Panc1 (cell line): ENCODE results near the gene SND1. TPM values are rescaled to one million over a fixed set of nuclear protein-coding genes. Genes with fewer than 3 reads are reported as not detected.

Experiments used
- ATAC-seq: fragments of 200-7000 bp; cut with Tn5 transposase; 2 replicates; pipeline ENCODE4 v1.9.1; 2020; ENCODE audit warnings: mild to moderate bottlenecking, moderate library complexity
- BruUV-seq: library from RNA; stranded (reverse); fragments of 400-500 nt; replicated peaks from 2 replicates; lab custom pipeline; 2021; lab: Mats Ljungman, UMichigan
- CTCF ChIA-PET: fragments of 300-600 bp; sonication (Branson Sonifier 250); formaldehyde crosslinking; loops from one replicate; lab custom pipeline; 2022; ENCODE audit warnings: antibody characterized with exemption; lab: Charles Lee
- POLR2A ChIA-PET: fragments of 300-600 bp; sonication (Branson Sonifier 250); formaldehyde crosslinking; loops from one replicate; lab custom pipeline; 2022; ENCODE audit warnings: antibody characterized with exemption; lab: Charles Lee
- DNase-seq: peaks from one replicate; pipeline ENCODE4 v3.0.0-alpha.2; 2010; ENCODE audit warnings: low read depth, low spot score
- H3K27ac ChIP-seq: 2 replicates; pipeline ENCODE4 v1.5.1; 2011; ENCODE audit warnings: mild to moderate bottlenecking, low read length, inconsistent platforms
- H3K27me3 ChIP-seq: fragments of 200-500 bp; sonication (Bioruptor generic); 2 replicates; pipeline ENCODE4 v1.6.0; 2014; ENCODE audit warnings: low read length, inconsistent platforms; ENCODE audit not compliant: control insufficient read depth, insufficient read depth
- H3K36me3 ChIP-seq: fragments of 200-500 bp; sonication (Bioruptor generic); 2 replicates; pipeline ENCODE4 v1.5.1; 2014; ENCODE audit warnings: inconsistent platforms, mild to moderate bottlenecking, low read length, moderate library complexity; ENCODE audit not compliant: control insufficient read depth, insufficient read depth
- H3K4me1 ChIP-seq: 2 replicates; pipeline ENCODE4 v1.5.1; 2011; ENCODE audit warnings: inconsistent platforms, mild to moderate bottlenecking, low read length, moderate library complexity; ENCODE audit not compliant: control insufficient read depth, insufficient read depth
- H3K4me3 ChIP-seq, 2 experiments: 2 replicates each; pipeline ENCODE4 v1.5.1; 2011 to 2012; ENCODE audit warnings: low read depth in 2 of 2, low read length in 2 of 2, mild to moderate bottlenecking in 2 of 2, inconsistent platforms in 1 of 2, moderate library complexity in 1 of 2
- H3K9me3 ChIP-seq: fragments of 200-500 bp; sonication (Bioruptor generic); 2 replicates; pipeline ENCODE4 v1.5.1; 2014; ENCODE audit warnings: low read depth, mild to moderate bottlenecking, inconsistent platforms, low read length, moderate library complexity; ENCODE audit not compliant: control insufficient read depth, insufficient read depth
- POLR2AphosphoS5 ChIP-seq: IDR thresholded peaks from 2 replicates; pipeline ENCODE4 v1.6.1; 2012; ENCODE audit warnings: mild to moderate bottlenecking, low read depth, low read length, moderate library complexity
- SIN3A ChIP-seq: IDR thresholded peaks from 2 replicates; pipeline ENCODE4 v1.6.1; 2012; ENCODE audit warnings: low read depth, mild to moderate bottlenecking, low read length, moderate library complexity, borderline replicate concordance; ENCODE audit not compliant: insufficient read depth
- TCF7L2 ChIP-seq: IDR thresholded peaks from 2 replicates; pipeline ENCODE4 v1.6.1; 2011; ENCODE audit warnings: mild to moderate bottlenecking, low read depth, low read length, inconsistent platforms
- in situ Hi-C: cut with HindIII; loops from 2 replicates; pipeline ENCODE4 v1.10.0; 2016; ENCODE audit warnings: low sequenced_read_pairs, low pct_unique_long_range_greater_than_20kb
- intact Hi-C: fragments of 100-400 bp; cut with micrococcal nuclease; formaldehyde crosslinking; loops from one replicate; pipeline ENCODE4 v1.10.0; 2022; ENCODE audit not compliant: unreplicated experiment
- total RNA-seq: library from RNA; stranded (reverse); gene quantifications from one replicate; pipeline ENCODE4 v1.2.1, GENCODE V29; 2021; ENCODE audit not compliant: unreplicated experiment
- TF ChIP-seq, protein P1 (sequence below): fragments of 450-650 bp; IDR thresholded peaks from 2 replicates; pipeline ENCODE4 v1.5.1; 2017; ENCODE audit warnings: mild to moderate bottlenecking
- TF ChIP-seq, protein P2 (sequence below), 2 experiments: IDR thresholded peaks; 2 replicates each; pipeline ENCODE4 v1.6.1; 2011 to 2012; ENCODE audit warnings: low read depth in 2 of 2, control low read depth in 1 of 2, low read length in 1 of 2, mild to moderate bottlenecking in 1 of 2, moderate library complexity in 1 of 2; ENCODE audit not compliant: insufficient read depth in 1 of 2

The SND1 gene
- total RNA-seq, 1 experiment from 2014 or later = 176 TPM

DNA sequence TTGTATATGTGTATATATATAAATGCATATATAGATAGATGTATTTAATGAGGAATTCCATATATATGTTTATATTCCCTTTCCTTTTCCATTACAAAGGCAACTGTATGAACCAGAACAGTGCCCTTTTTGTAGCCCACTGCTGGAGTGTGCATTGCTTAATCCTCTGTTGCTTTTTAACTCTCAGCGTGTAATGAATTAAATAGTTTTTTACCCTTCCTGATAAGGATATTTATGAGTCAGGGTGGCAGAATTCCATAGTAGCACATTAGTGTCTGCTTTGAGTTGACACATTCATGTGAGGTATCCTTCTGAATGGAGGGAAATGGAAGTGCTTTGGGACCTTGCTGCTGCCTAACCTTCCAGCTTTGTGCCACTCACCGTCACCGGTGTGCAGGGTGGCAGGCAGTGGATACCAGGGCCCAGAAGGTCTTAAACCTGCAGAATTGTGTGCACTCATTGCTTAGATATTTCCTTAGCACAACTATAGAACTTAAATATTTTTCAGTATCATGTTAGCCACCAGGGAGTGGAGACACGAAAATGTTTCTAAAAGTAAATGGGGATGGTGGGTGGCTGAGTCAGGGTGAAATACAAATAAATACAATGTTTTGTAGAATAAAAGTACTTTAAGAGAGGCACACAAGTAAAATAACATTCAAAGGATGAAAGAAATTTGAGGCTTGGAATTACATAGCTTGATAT lies 117.9 kb downstream of the SND1 start:
- ATAC-seq = no peak

DNA sequence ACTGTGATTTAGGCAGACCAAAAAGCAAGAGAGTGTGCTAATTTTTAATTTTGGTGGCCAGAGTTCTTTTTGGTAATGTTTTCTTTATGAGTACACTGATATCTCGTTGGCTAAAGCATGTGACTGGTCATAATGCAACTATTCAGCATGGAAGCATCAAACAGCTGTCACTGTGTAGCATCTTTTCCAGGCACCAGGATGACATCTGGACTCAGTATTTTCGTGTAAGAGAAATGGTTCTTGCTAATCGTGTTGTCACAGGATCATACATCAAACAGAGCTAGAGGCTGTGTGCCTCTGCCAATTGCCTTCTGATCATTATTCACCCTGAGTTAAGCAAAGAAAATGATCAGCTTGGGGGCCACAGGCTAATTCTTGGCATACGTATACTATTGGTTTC lies 118.9 kb downstream of the SND1 start:
- DNase-seq = no peak
- TF ChIP-seq SIN3A = no peak
- TF ChIP-seq, protein P1, sequence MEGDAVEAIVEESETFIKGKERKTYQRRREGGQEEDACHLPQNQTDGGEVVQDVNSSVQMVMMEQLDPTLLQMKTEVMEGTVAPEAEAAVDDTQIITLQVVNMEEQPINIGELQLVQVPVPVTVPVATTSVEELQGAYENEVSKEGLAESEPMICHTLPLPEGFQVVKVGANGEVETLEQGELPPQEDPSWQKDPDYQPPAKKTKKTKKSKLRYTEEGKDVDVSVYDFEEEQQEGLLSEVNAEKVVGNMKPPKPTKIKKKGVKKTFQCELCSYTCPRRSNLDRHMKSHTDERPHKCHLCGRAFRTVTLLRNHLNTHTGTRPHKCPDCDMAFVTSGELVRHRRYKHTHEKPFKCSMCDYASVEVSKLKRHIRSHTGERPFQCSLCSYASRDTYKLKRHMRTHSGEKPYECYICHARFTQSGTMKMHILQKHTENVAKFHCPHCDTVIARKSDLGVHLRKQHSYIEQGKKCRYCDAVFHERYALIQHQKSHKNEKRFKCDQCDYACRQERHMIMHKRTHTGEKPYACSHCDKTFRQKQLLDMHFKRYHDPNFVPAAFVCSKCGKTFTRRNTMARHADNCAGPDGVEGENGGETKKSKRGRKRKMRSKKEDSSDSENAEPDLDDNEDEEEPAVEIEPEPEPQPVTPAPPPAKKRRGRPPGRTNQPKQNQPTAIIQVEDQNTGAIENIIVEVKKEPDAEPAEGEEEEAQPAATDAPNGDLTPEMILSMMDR = no peak
- TF ChIP-seq POLR2AphosphoS5 = no peak
- TF ChIP-seq, protein P2, sequence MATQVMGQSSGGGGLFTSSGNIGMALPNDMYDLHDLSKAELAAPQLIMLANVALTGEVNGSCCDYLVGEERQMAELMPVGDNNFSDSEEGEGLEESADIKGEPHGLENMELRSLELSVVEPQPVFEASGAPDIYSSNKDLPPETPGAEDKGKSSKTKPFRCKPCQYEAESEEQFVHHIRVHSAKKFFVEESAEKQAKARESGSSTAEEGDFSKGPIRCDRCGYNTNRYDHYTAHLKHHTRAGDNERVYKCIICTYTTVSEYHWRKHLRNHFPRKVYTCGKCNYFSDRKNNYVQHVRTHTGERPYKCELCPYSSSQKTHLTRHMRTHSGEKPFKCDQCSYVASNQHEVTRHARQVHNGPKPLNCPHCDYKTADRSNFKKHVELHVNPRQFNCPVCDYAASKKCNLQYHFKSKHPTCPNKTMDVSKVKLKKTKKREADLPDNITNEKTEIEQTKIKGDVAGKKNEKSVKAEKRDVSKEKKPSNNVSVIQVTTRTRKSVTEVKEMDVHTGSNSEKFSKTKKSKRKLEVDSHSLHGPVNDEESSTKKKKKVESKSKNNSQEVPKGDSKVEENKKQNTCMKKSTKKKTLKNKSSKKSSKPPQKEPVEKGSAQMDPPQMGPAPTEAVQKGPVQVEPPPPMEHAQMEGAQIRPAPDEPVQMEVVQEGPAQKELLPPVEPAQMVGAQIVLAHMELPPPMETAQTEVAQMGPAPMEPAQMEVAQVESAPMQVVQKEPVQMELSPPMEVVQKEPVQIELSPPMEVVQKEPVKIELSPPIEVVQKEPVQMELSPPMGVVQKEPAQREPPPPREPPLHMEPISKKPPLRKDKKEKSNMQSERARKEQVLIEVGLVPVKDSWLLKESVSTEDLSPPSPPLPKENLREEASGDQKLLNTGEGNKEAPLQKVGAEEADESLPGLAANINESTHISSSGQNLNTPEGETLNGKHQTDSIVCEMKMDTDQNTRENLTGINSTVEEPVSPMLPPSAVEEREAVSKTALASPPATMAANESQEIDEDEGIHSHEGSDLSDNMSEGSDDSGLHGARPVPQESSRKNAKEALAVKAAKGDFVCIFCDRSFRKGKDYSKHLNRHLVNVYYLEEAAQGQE (IDR thresholded peaks at IDR 0.05; ENCODE audit: insufficient read depth in 1 of 2, low read depth in 2 of 2, low read length in 1 of 2) = no peak
- no peak for TF ChIP-seq TCF7L2
- H3K4me3 ChIP-seq = no peak overlapping the region
- H3K9me3 ChIP-seq = no peaks in the 10 kb centered on the region
- ChIA-PET CTCF (no interaction called here), POLR2A (no interaction called here)
- no peaks in the 10 kb centered on the region for H3K27me3 ChIP-seq
- H3K4me1 ChIP-seq = no peaks in the 10 kb centered on the region; the same call in 1 of the 2 replicates
- no peak overlapping the region for H3K27ac ChIP-seq
- intact Hi-C loops (no loop called here), in situ Hi-C loops (no loop called here)
- BruUV-seq = no TSS peak
- no peak for ATAC-seq
- no peaks in the 10 kb centered on the region for H3K36me3 ChIP-seq

More for the DNA sequence above, 117.9 kb downstream of the SND1 start:
- Histone ChIP-seq H3K4me1 (no peaks in the 10 kb centered on the region; the same call in 1 of the 2 replicates), H3K27me3 (no peaks in the 10 kb centered on the region), H3K27ac (no peak overlapping the region), H3K9me3 (no peaks in the 10 kb centered on the region), H3K4me3 (no peak overlapping the region), H3K36me3 (no peaks in the 10 kb centered on the region)
- DNase-seq = no peak
- in situ Hi-C loops = no loop called here
- ChIA-PET POLR2A (no interaction called here), CTCF (no interaction called here)
- intact Hi-C loops = no loop called here
- TF ChIP-seq, protein P2 (IDR thresholded peaks at IDR 0.05; ENCODE audit: insufficient read depth in 1 of 2, low read depth in 2 of 2, low read length in 1 of 2) = no peak
- TF ChIP-seq, protein P1 = no peak
- TF ChIP-seq POLR2AphosphoS5 (no peak), TCF7L2 (no peak), SIN3A (no peak)
- BruUV-seq = no TSS peak
